Vagina (tissue), 2 donors: Measurements from ENCODE around the gene BPI. TPM values are rescaled to one million over a fixed set of nuclear protein-coding genes. Genes with fewer than 3 reads are reported as not detected.

Experiments used
- DNase-seq, 2 donors: peaks; one replicate each; pipeline ENCODE4 v3.0.0-alpha.2; 2017; ENCODE audit errors: extremely low spot score in 2 of 2
- H3K27ac ChIP-seq: fragments of 200-600 bp; sonication (generic); one replicate; pipeline ENCODE4 v1.5.1; 2019
- H3K27me3 ChIP-seq: fragments of 200-600 bp; sonication (generic); one replicate; pipeline ENCODE4 v1.5.1; 2019
- H3K36me3 ChIP-seq, 2 donors: fragments of 200-600 bp; sonication (generic); one replicate each; pipeline ENCODE4 v1.5.1; 2017 to 2019
- H3K4me1 ChIP-seq: fragments of 200-600 bp; sonication (generic); one replicate; pipeline ENCODE4 v1.5.1; 2019
- H3K4me3 ChIP-seq, 2 donors: fragments of 200-600 bp; sonication (generic); 1 replicate in 1 of 2; 2 replicates in 1 of 2; pipeline ENCODE4 v1.5.1; 2016 to 2019
- H3K9me3 ChIP-seq: fragments of 200-600 bp; sonication (generic); one replicate; pipeline ENCODE4 v1.5.1; 2019
- POLR2A ChIP-seq, 2 donors: fragments of 450-650 bp; IDR thresholded peaks; one replicate each; pipeline ENCODE4 v1.6.1; 2017; ENCODE audit warnings: antibody characterized with exemption in 2 of 2, mild to moderate bottlenecking in 2 of 2, moderate library complexity in 2 of 2
- POLR2AphosphoS5 ChIP-seq, 2 donors: sonication (generic); formaldehyde crosslinking; IDR thresholded peaks; one replicate each; pipeline ENCODE4 v1.9.0; 2017; ENCODE audit warnings: antibody characterized with exemption in 2 of 2, mild to moderate bottlenecking in 2 of 2, low read depth in 1 of 2; ENCODE audit not compliant: insufficient read depth in 1 of 2
- intact Hi-C: fragments of 100-400 bp; cut with DNase I; formaldehyde crosslinking; loops from one replicate; pipeline ENCODE4 v1.15.1; 2023
- total RNA-seq: library from RNA; depleted of rRNA; stranded (reverse); fragments of >200 nt; gene quantifications from one replicate; pipeline ENCODE4 v1.2.3, GENCODE V29; 2016
- TF ChIP-seq, protein P1 (sequence below), 3 experiments: fragments of 450-650 bp in 2 of 3; fragments of 200-600 bp in 1 of 3; sonication (generic) in 1 of 3; IDR thresholded peaks; one replicate each; pipeline ENCODE4 v1.5.1; 2017 to 2019; ENCODE audit warnings: antibody characterized with exemption in 3 of 3, mild to moderate bottlenecking in 2 of 3, moderate library complexity in 2 of 3

BPI gene
- total RNA-seq, 1 donor from 2014 or later, result not detected

DNA sequence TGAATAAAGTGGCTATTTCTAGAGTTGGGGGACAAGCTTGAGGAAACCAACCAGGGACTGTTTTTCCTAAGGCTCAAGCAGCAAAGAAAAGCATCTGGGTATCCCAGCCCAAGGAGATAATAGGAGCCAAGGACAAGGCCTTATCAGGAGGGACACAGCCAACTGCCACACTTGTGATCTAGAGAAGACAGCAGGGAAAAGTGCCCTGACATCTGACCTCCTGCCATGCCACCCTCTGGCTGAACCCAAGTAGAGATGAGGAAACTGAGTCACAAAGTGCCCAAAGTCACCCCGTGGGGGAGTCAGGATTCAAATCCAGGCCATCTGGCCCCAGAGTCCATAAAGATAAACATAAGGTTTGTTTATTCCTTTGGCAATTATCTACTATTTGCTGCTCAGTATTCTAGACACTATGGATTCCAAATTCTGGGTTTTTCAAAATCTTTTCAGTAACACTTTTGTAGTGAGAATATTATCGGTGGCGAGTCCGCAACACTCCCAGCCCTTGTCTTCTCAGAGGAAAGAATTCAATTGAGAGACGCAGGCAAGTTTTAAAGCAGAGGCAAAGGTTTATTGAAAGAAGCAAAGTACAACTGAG, 38.9 kb downstream of the BPI start:
- H3K4me1 ChIP-seq, result peaks cover 15% of the 10 kb centered on the region
- no peaks in the 10 kb centered on the region for H3K27me3 ChIP-seq
- peak overlapping the region in 1 of 2 donors; percentile 15 for H3K4me3 ChIP-seq
- intact Hi-C loops, result no loop called here
- no peak for DNase-seq
- peak overlapping the region; percentile 41 for H3K27ac ChIP-seq
- H3K9me3 ChIP-seq, result no peaks in the 10 kb centered on the region
- H3K36me3 ChIP-seq, result no peaks in the 10 kb centered on the region
- TF ChIP-seq POLR2AphosphoS5 (IDR thresholded peaks at IDR 0.05; ENCODE audit: insufficient read depth in 1 of 2, low read depth in 1 of 2), result no peak
- TF ChIP-seq, protein P1, sequence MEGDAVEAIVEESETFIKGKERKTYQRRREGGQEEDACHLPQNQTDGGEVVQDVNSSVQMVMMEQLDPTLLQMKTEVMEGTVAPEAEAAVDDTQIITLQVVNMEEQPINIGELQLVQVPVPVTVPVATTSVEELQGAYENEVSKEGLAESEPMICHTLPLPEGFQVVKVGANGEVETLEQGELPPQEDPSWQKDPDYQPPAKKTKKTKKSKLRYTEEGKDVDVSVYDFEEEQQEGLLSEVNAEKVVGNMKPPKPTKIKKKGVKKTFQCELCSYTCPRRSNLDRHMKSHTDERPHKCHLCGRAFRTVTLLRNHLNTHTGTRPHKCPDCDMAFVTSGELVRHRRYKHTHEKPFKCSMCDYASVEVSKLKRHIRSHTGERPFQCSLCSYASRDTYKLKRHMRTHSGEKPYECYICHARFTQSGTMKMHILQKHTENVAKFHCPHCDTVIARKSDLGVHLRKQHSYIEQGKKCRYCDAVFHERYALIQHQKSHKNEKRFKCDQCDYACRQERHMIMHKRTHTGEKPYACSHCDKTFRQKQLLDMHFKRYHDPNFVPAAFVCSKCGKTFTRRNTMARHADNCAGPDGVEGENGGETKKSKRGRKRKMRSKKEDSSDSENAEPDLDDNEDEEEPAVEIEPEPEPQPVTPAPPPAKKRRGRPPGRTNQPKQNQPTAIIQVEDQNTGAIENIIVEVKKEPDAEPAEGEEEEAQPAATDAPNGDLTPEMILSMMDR (IDR thresholded peaks at IDR 0.05), result no peak
- no peak for TF ChIP-seq POLR2A (IDR thresholded peaks at IDR 0.05)

DNA sequence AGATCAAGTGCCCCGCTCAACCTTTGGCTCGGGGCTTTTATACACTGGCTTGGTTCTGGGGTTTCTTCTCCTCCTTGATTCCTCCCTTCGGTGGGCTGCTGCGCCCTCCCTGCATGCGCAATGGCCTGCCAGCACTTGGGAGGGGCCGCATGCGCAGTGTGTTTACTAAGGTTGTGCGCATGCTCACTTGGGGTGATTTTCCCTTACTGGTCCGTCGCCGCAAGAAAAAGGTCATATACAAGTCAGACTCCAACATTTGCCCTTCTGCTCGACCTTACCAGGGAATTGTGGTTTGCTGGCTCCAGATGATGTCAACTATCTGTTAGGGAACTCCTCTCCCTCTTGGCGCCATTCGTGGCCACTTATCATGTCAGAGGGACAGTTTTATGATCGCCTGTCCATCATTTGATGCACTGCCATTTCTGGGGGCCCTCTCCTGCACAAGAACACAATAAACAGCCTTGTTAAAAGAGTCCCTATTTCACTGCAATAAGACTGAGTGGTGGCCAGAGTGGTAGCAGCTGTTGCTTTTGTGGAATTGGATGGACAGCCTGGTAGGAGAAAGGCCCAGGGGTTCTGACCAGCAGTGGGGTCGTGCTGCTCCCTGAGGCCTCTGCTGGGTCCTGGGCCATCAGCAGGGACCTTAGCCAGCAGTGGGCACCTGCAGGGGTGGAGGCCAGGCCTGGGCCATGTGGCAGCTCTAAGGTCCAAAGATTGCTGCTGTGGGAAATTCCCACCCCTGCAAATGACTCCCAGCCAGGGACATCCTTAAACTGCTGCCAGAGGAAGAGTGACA, 39.6 kb downstream of the BPI start:
- no peak for DNase-seq
- peaks cover 15% of the 10 kb centered on the region for H3K4me1 ChIP-seq
- H3K36me3 ChIP-seq, result no peaks in the 10 kb centered on the region
- intact Hi-C loops, result no loop called here
- H3K27me3 ChIP-seq, result no peaks in the 10 kb centered on the region
- no peak for TF ChIP-seq POLR2A (IDR thresholded peaks at IDR 0.05)
- TF ChIP-seq, protein P1 (IDR thresholded peaks at IDR 0.05), result no peak
- peak in 1 of 2 donors; percentile 19 for TF ChIP-seq POLR2AphosphoS5 (IDR thresholded peaks at IDR 0.05; ENCODE audit: insufficient read depth in 1 of 2, low read depth in 1 of 2)
- H3K4me3 ChIP-seq, result peak overlapping the region in 1 of 2 donors; percentile 15
- no peaks in the 10 kb centered on the region for H3K9me3 ChIP-seq
- H3K27ac ChIP-seq, result peak overlapping the region; percentile 41

DNA sequence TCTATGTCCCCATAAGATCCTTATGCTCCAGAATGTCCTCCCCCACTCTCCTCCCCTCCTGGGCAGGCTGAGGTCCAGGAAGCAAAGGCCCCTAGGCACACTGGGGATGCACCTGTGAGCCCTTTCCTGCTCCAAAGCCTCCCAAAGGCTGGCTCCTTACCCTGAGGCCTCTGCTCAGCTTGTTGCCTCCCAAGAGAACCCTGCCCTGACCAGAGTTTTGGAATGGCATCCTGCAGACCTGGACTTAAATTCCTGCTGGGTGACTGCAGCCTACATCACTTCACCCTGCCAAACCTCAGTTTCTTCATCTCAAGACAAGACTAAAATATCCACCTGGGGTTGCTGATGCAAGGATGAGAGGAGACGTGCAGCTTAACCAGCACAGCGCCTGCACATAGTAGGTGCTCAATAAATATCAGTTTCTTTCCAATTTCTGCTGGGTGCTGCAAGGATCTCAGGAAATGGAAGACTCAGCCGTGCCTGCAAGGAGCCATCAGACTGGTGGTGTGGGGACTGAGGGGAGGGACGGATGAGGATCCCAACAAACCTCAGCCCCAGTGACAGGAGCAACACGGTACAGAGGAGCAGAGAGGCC, 40.2 kb downstream of the BPI start:
- H3K4me3 ChIP-seq, result no peak overlapping the region
- DNase-seq, result no peak
- no peaks in the 10 kb centered on the region for H3K9me3 ChIP-seq
- no peaks in the 10 kb centered on the region for H3K36me3 ChIP-seq
- H3K27me3 ChIP-seq, result no peaks in the 10 kb centered on the region
- intact Hi-C loops, result no loop called here
- peak overlapping the region; percentile 41 for H3K27ac ChIP-seq
- TF ChIP-seq POLR2AphosphoS5 (IDR thresholded peaks at IDR 0.05; ENCODE audit: insufficient read depth in 1 of 2, low read depth in 1 of 2) (no peak), POLR2A (IDR thresholded peaks at IDR 0.05) (no peak)
- TF ChIP-seq, protein P1 (IDR thresholded peaks at IDR 0.05), result no peak
- peaks cover 15% of the 10 kb centered on the region for H3K4me1 ChIP-seq

DNA sequence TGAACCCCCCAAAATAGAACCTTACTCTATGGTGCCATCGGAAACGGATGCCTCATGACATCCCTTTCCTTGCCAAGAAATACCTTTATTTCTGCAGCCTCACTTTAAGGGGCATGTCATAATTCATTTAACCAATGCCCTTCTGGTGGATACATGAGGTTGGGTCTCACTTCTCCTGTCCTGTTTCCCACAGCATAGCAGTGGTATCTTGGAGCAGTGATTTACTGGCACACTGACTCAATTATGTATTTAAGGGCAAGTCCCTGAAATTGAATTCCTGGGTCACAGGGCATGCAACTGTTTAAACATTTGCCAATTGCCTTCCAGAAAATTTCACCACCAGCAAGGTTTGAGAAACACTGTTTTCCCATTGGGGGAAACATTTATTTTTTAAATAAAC, 41.7 kb downstream of the BPI start:
- no peak for DNase-seq
- Histone ChIP-seq H3K9me3 (no peaks in the 10 kb centered on the region), H3K36me3 (no peaks in the 10 kb centered on the region), H3K27ac (no peak overlapping the region), H3K4me1 (peaks cover 15% of the 10 kb centered on the region), H3K4me3 (no peak overlapping the region), H3K27me3 (no peaks in the 10 kb centered on the region)
- TF ChIP-seq POLR2A (IDR thresholded peaks at IDR 0.05) (no peak), POLR2AphosphoS5 (IDR thresholded peaks at IDR 0.05; ENCODE audit: insufficient read depth in 1 of 2, low read depth in 1 of 2) (no peak)
- TF ChIP-seq, protein P1 (IDR thresholded peaks at IDR 0.05), result no peak
- intact Hi-C loops, result no loop called here
